PC-9 (cell line): ENCODE results near the gene RYR3. TPM values are rescaled to one million over a fixed set of nuclear protein-coding genes. Genes with fewer than 3 reads are reported as not detected.
A peak's percentile ranks its signal among the peaks of the same experiment; 100 is the strongest.

ENCODE experiments used
- BruUV-seq: library from RNA; stranded (reverse); fragments of 400-500 nt; replicated peaks from 2 replicates; lab custom pipeline; 2021; lab: Mats Ljungman, UMichigan
- CTCF ChIA-PET: fragments of 300-600 bp; sonication (Branson Sonifier 250); formaldehyde crosslinking; loops from one replicate; lab custom pipeline; 2022; ENCODE audit warnings: antibody characterized with exemption; lab: Charles Lee
- POLR2A ChIA-PET: fragments of 300-600 bp; sonication (Branson Sonifier 250); formaldehyde crosslinking; loops from one replicate; lab custom pipeline; 2022; ENCODE audit warnings: antibody characterized with exemption; ENCODE audit not compliant: unreplicated experiment; lab: Charles Lee
- DNase-seq, 2 experiments: peaks; one replicate each; pipeline versions ENCODE4 v3.0.0 to v3.0.0-alpha.2; 2015 to 2022; ENCODE audit warnings: mixed read lengths in 1 of 2
- H2AFZ ChIP-seq: fragments of 200-600 bp; sonication (generic); 2 replicates; pipeline ENCODE4 v1.8.1; 2017; ENCODE audit warnings: antibody characterized with exemption
- H3F3A ChIP-seq: fragments of 200-600 bp; sonication (generic); 2 replicates; pipeline ENCODE4 v1.8.1; 2017; ENCODE audit warnings: antibody characterized with exemption, mild to moderate bottlenecking, low read depth; ENCODE audit not compliant: insufficient read depth
- H3K27ac ChIP-seq: fragments of 200-600 bp; sonication (generic); 2 replicates; pipeline ENCODE4 v1.6.1; 2016; ENCODE audit warnings: mixed run types
- H3K27me3 ChIP-seq: fragments of 200-600 bp; sonication (generic); 2 replicates; pipeline ENCODE4 v1.6.1; 2016; ENCODE audit warnings: low read depth, mixed run types; ENCODE audit not compliant: insufficient read depth
- H3K36me3 ChIP-seq: fragments of 200-600 bp; sonication (generic); 2 replicates; pipeline ENCODE4 v1.6.1; 2016; ENCODE audit warnings: low read depth, mixed run types
- H3K4me1 ChIP-seq: fragments of 200-600 bp; sonication (generic); replicated peaks from 2 replicates; pipeline ENCODE4 v1.6.1; 2016; ENCODE audit warnings: mixed run types; ENCODE audit not compliant: insufficient read depth
- H3K4me2 ChIP-seq: fragments of 200-600 bp; sonication (generic); 2 replicates; pipeline ENCODE4 v1.6.1; 2017; ENCODE audit warnings: mixed run types
- H3K4me3 ChIP-seq: fragments of 200-600 bp; sonication (generic); 2 replicates; pipeline ENCODE4 v1.6.1; 2016; ENCODE audit warnings: mixed run types
- H3K79me2 ChIP-seq: fragments of 200-600 bp; sonication (generic); 2 replicates; pipeline ENCODE4 v1.6.1; 2017; ENCODE audit warnings: low read depth, mixed run types
- H3K9me2 ChIP-seq: fragments of 200-600 bp; sonication (generic); 2 replicates; pipeline ENCODE4 v1.8.1; 2017; ENCODE audit warnings: mild to moderate bottlenecking; ENCODE audit not compliant: insufficient read depth
- H3K9me3 ChIP-seq: fragments of 200-600 bp; sonication (generic); 2 replicates; pipeline ENCODE4 v1.8.1; 2016; ENCODE audit warnings: low read depth; ENCODE audit not compliant: insufficient read depth
- H4K20me1 ChIP-seq: fragments of 200-600 bp; sonication (generic); 2 replicates; pipeline ENCODE4 v1.8.1; 2017; ENCODE audit not compliant: insufficient read depth
- EZH2 ChIP-seq: fragments of 200-600 bp; sonication (generic); IDR thresholded peaks from 2 replicates; pipeline ENCODE4 v1.8.0; 2017; ENCODE audit warnings: antibody characterized with exemption, low read depth
- intact Hi-C: fragments of 100-400 bp; cut with micrococcal nuclease; formaldehyde crosslinking; loops from one replicate; pipeline ENCODE4 v1.10.0; 2022; ENCODE audit not compliant: unreplicated experiment
- total RNA-seq: library from RNA; stranded (reverse); gene quantifications from 2 replicates; pipeline ENCODE4 v1.2.3, GENCODE V29; 2021
- TF ChIP-seq, protein P1 (sequence below): fragments of 200-600 bp; sonication (generic); conservative IDR thresholded peaks from 2 replicates; pipeline ENCODE4 v1.6.1; 2017; ENCODE audit warnings: mixed run types, antibody characterized with exemption, mild to moderate bottlenecking, moderate library complexity

Gene RYR3
- total RNA-seq, 1 experiment from 2014 or later: 0.15 TPM

DNA sequence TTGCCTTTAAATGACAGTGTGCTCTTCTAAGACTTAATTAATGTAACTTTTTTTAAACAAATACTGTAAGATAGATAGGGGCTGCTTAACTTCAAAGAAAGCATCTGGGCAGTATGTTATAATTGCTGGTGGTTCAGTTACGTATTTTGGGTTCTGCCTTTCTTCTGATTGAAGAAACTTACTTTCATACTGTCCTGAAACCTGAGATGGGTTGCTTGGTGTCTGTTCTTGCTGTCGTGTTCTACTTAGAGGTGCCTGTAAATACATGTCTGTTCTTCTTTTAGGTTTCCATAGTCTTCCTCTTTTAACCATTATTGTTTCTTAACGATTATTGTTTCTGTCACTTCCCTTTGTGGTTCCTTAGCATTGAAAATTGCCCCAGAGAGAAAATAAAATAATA, 359.8 kb downstream of the RYR3 start:
- Histone ChIP-seq H3K4me3 (no peak overlapping the region), H3K4me1 (peaks cover 5% of the 10 kb centered on the region; the same call in 1 of the 2 replicates), H3K27me3 (no peaks in the 10 kb centered on the region), H2AFZ (no peak overlapping the region), H3K4me2 (no peak overlapping the region), H3K9me2 (no peaks in the 10 kb centered on the region), H3F3A (no peaks in the 10 kb centered on the region), H3K79me2 (no peaks in the 10 kb centered on the region), H4K20me1 (no peaks in the 10 kb centered on the region), H3K36me3 (no peaks in the 10 kb centered on the region), H3K9me3 (no peaks in the 10 kb centered on the region), H3K27ac (no peak overlapping the region)
- intact Hi-C loops: no loop called here
- ChIA-PET CTCF (no interaction called here), POLR2A (no interaction called here)
- TF ChIP-seq, protein P1, sequence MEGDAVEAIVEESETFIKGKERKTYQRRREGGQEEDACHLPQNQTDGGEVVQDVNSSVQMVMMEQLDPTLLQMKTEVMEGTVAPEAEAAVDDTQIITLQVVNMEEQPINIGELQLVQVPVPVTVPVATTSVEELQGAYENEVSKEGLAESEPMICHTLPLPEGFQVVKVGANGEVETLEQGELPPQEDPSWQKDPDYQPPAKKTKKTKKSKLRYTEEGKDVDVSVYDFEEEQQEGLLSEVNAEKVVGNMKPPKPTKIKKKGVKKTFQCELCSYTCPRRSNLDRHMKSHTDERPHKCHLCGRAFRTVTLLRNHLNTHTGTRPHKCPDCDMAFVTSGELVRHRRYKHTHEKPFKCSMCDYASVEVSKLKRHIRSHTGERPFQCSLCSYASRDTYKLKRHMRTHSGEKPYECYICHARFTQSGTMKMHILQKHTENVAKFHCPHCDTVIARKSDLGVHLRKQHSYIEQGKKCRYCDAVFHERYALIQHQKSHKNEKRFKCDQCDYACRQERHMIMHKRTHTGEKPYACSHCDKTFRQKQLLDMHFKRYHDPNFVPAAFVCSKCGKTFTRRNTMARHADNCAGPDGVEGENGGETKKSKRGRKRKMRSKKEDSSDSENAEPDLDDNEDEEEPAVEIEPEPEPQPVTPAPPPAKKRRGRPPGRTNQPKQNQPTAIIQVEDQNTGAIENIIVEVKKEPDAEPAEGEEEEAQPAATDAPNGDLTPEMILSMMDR: no peak
- TF ChIP-seq EZH2: no peak
- DNase-seq: no peak
- no TSS peak for BruUV-seq

DNA sequence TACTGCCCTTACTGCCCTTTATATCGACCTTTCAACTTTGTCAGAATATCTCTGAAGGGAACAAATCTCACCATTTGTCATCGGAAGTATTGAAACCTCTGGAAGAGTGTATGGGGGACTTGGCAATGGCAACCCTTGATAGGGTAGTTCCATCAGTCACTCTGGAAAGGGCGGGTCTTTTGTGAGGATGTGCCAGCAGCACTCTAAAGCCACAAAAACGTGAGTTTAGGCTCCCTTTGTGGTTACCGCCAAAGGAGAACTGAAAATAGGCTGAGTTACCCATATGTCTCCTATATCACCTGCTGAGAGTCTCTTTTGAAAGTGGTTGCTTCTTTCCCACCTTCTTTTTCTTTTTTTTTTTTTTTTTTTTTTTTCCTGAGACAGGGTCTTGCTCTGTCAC, 360.7 kb downstream of the RYR3 start:
- Histone ChIP-seq H3K36me3 (no peaks in the 10 kb centered on the region), H3K27me3 (no peaks in the 10 kb centered on the region), H3K9me2 (no peaks in the 10 kb centered on the region), H3K27ac (no peak overlapping the region), H3K4me1 (peaks cover 5% of the 10 kb centered on the region; the same call in 1 of the 2 replicates), H3K9me3 (no peaks in the 10 kb centered on the region), H3K4me3 (no peak overlapping the region), H3F3A (no peaks in the 10 kb centered on the region), H3K79me2 (no peaks in the 10 kb centered on the region), H3K4me2 (no peak overlapping the region), H4K20me1 (no peaks in the 10 kb centered on the region), H2AFZ (no peak overlapping the region)
- POLR2A ChIA-PET: no interaction called here
- TF ChIP-seq EZH2: no peak
- TF ChIP-seq, protein P1: no peak
- CTCF ChIA-PET: no interaction called here
- intact Hi-C loops: no loop called here
- no TSS peak for BruUV-seq
- DNase-seq: no peak

DNA sequence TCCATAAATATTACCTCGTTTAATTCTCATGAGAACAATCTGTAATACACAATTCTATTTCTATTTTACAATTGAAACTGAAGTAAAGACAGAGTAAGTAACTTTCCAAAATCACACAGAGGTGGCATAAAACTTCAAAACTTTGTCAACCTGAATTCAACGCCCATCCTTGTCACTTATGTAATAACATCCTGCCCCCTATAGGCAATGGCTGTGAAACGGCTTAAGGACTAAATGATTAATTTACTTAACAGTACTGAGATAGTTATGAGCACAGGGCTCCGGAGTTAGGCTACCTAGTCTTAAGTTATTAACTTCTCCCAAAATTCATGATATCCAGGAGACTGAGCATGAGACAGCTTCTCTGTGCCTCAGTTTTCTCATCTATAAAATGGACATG, 364.5 kb downstream of the RYR3 start:
- BruUV-seq: no TSS peak
- Histone ChIP-seq H3K79me2 (no peaks in the 10 kb centered on the region), H3K36me3 (no peaks in the 10 kb centered on the region), H3K4me2 (no peak overlapping the region), H3K4me3 (no peak overlapping the region), H3K27ac (no peak overlapping the region), H3K9me2 (no peaks in the 10 kb centered on the region), H3F3A (no peaks in the 10 kb centered on the region), H2AFZ (no peak overlapping the region), H3K27me3 (no peaks in the 10 kb centered on the region), H4K20me1 (no peaks in the 10 kb centered on the region), H3K9me3 (no peaks in the 10 kb centered on the region), H3K4me1 (no peaks in the 10 kb centered on the region)
- CTCF ChIA-PET: no interaction called here
- no peak for DNase-seq
- intact Hi-C loops: loop anchor here (1.0 kb wide), 2 partner anchors 383 to 441 kb away; no protein-coding TSS in a partner anchor
- POLR2A ChIA-PET: no interaction called here
- no peak for TF ChIP-seq EZH2
- TF ChIP-seq, protein P1: peak; percentile 63
